Tibial artery (tissue), 4 donors: ENCODE results near the gene PPM1J.

Experiments used
- DNase-seq, 2 donors: peaks; one replicate each; pipeline ENCODE4 v3.0.0-alpha.2; 2019
- H3K27ac ChIP-seq, 2 donors: fragments of 200-600 bp; sonication (generic) in 1 of 2; 1 replicate in 1 of 2; 2 replicates in 1 of 2; pipeline ENCODE4 v1.5.1; 2018 to 2019; ENCODE audit warnings: mild to moderate bottlenecking in 1 of 2
- H3K27me3 ChIP-seq, 2 donors: fragments of 200-600 bp; sonication (generic) in 1 of 2; one replicate each; pipeline versions ENCODE4 v1.5.1 to v1.6.0; 2016 to 2019
- H3K36me3 ChIP-seq, 3 donors: fragments of 200-600 bp; sonication (generic) in 2 of 3; one replicate each; pipeline ENCODE4 v1.5.1; 2016 to 2019; ENCODE audit warnings: mild to moderate bottlenecking in 2 of 3
- H3K4me1 ChIP-seq, 4 donors: fragments of 200-600 bp; sonication (generic) in 2 of 4; 1 replicate in 3 of 4; 2 replicates in 1 of 4; pipeline ENCODE4 v1.5.1; 2016 to 2019
- H3K4me3 ChIP-seq, 2 donors: fragments of 200-600 bp; sonication (generic) in 1 of 2; 1 replicate in 1 of 2; 2 replicates in 1 of 2; pipeline ENCODE4 v1.5.1; 2018 to 2019; ENCODE audit warnings: mild to moderate bottlenecking in 2 of 2
- H3K9me3 ChIP-seq, 3 donors: fragments of 200-600 bp; sonication (generic) in 1 of 3; one replicate each; pipeline ENCODE4 v1.5.1; 2016 to 2019
- CTCF ChIP-seq, 2 experiments: fragments of 200-600 bp in 1 of 2; fragments of 450-650 bp in 1 of 2; IDR thresholded peaks; one replicate each; pipeline ENCODE4 v1.5.1; 2017 to 2019; ENCODE audit warnings: antibody characterized with exemption in 2 of 2, mild to moderate bottlenecking in 1 of 2, moderate library complexity in 1 of 2
- intact Hi-C: fragments of 100-400 bp; cut with DNase I; formaldehyde crosslinking; loops from one replicate; pipeline ENCODE4 v1.15.0; 2023; ENCODE audit warnings: low total_unique reads

PPM1J gene

DNA sequence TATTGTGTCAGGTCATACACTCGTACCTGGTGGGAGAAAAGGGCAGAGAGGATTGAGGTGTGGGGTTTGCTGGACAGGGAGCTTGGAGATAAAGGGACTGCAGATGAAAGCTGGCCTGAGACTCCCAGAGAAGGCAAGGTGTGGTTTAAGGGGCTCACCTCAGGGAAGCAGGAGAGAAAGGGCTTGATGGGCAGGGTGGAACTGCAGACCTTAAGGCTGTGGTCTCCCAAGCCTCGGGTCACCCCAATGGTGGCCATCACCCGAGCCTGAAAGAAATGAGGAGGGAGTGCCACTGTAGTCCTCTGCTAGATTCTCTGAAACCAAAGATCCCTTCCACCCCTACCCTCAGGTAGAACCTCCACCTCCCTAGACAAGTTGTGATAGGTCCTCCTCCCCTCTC lies 4.5 kb downstream of the PPM1J start:
- no peak overlapping the region for H3K4me3 ChIP-seq
- DNase-seq = no peak
- H3K4me1 ChIP-seq = peaks cover 0 to 33% (median 25%) of the 10 kb centered on the region in 4 donors
- no peak overlapping the region for H3K27ac ChIP-seq
- no peaks in the 10 kb centered on the region for H3K9me3 ChIP-seq
- H3K27me3 ChIP-seq = no peaks in the 10 kb centered on the region
- H3K36me3 ChIP-seq = no peaks in the 10 kb centered on the region
- intact Hi-C loops = loop anchor here (10.0 kb wide), 1 partner anchor 244 kb away; the partner anchor contains the start of gene SLC16A1
- no peak for TF ChIP-seq CTCF (IDR thresholded peaks at IDR 0.05)

- no peak overlapping the region for H3K4me3 ChIP-seq
- intact Hi-C loops = loop anchor here (10.0 kb wide), 1 partner anchor 245 kb away; the partner anchor contains the start of gene SLC16A1
- peaks cover 0 to 33% (median 29%) of the 10 kb centered on the region in 4 donors for H3K4me1 ChIP-seq
- H3K9me3 ChIP-seq = no peaks in the 10 kb centered on the region
- no peaks in the 10 kb centered on the region for H3K27me3 ChIP-seq
- H3K27ac ChIP-seq = no peak overlapping the region
- no peaks in the 10 kb centered on the region for H3K36me3 ChIP-seq
- no peak for TF ChIP-seq CTCF (IDR thresholded peaks at IDR 0.05)
- no peak for DNase-seq
Observed at GRCh38 chr1:112710159-112710558, 5.0 kb downstream of the PPM1J start.

DNA sequence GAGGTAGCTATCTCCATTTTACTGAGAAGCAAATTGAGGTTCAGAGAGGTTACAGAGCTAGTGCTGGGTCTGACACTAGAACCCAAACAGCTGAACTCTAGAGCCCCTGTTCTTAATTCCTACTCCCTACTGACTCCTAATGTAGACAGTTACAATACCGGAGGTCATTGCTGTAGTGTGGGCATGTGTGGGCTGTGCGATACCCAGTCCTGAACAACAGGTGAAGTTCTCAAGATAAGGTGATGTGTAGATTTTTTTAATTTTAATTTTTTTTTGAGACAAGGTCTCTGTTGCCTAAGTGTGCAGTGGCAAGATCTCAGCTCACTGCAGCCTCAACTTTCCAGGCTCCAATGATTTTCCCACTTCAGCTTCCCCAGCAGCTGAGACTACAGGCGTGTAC lies 6.6 kb downstream of the PPM1J start:
- Histone ChIP-seq H3K36me3 (peaks cover 0 to 5% (median 2%) of the 10 kb centered on the region in 3 donors), H3K4me1 (peaks cover 0 to 33% (median 29%) of the 10 kb centered on the region in 4 donors), H3K4me3 (no peak overlapping the region), H3K27me3 (no peaks in the 10 kb centered on the region), H3K9me3 (no peaks in the 10 kb centered on the region), H3K27ac (peak overlapping the region; percentile 96 to 99)
- TF ChIP-seq CTCF (IDR thresholded peaks at IDR 0.05) = no peak
- no peak for DNase-seq
- intact Hi-C loops = loop anchor here (5.0 kb wide), 1 partner anchor 316 kb away; no protein-coding TSS in a partner anchor

DNA sequence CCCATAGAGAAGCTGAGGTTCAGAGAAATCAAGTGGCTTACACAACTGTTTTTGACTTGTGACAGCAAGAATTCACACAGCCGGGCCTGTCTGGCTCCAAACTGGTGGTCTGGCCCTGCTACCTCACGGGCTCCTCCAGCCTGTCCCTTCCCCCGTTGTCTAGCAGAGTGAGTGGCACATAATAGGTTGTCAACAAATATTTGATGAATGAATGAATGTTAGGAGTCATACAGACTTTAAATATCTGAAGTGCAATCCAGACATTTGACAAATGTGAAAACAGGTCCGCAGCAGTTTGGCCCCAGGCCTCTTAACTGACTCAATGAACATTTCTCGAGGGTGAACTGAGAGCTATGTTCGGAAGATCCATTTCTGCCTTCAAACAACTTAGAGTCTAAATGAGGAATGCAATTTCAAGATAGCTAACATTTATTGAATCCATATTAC lies 7.1 kb downstream of the PPM1J start:
- Histone ChIP-seq H3K9me3 (no peaks in the 10 kb centered on the region), H3K4me3 (peak overlapping the region in 1 of 2 donors; percentile 78), H3K4me1 (peaks cover 0 to 37% (median 33%) of the 10 kb centered on the region in 4 donors), H3K27me3 (no peaks in the 10 kb centered on the region), H3K27ac (peak overlapping the region; percentile 96 to 99), H3K36me3 (peaks cover 2 to 10% (median 7%) of the 10 kb centered on the region in 3 donors)
- TF ChIP-seq CTCF (IDR thresholded peaks at IDR 0.05) = no peak
- DNase-seq = no peak
- intact Hi-C loops = loop anchor here (5.0 kb wide), 1 partner anchor 316 kb away; no protein-coding TSS in a partner anchor

DNA sequence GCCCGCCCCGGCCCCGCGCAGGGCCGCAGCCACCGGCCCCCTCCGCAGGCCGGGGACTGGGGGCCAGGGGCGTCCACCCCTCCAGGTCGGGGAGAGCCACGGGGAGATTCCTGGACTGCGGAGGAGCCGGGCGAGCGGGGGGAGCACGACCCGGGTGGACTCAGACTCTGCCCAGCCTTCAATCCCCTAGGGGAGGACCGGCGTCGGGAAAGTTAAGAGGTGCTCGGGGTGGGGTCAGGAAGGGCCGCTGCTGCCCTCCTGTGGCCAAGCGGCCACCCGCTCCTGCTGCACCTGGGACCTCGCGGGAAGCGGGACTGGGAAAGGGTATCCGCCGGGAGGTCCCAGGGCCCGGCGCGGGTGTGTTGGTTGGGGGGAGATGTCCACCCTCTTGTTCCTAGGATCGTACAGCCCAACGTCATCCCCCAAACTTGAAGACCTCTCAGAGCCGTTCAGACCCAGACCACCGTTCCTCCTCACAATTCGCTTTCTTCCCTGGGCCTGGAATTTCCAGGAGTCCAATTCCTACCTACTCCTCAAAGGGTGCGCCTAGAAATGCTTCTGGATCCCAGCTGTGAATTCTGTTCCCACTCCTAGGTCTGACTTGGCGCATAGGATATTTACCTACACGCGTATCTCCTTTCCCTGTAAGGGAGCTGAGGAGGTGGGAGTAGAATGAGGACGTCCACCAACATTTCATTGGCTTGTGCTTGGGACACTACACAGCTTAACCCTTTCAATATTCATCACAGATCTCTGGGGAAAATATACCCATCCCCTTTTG lies 7.7 kb downstream of the PPM1J start:
- intact Hi-C loops = loop anchor here (2.0 to 5.0 kb wide), 2 partner anchors 89 to 315 kb away; partner anchors contain the start of genes CAPZA1 and ST7L
- H3K4me1 ChIP-seq = peaks cover 0 to 43% (median 36%) of the 10 kb centered on the region in 4 donors
- peak overlapping the region; percentile 78 to 96 for H3K4me3 ChIP-seq
- H3K9me3 ChIP-seq = no peaks in the 10 kb centered on the region
- DNase-seq = peak; percentile 91 to 95
- no peaks in the 10 kb centered on the region for H3K27me3 ChIP-seq
- H3K27ac ChIP-seq = peak overlapping the region; percentile 96 to 99
- peaks cover 8 to 16% (median 13%) of the 10 kb centered on the region in 3 donors for H3K36me3 ChIP-seq
- TF ChIP-seq CTCF (IDR thresholded peaks at IDR 0.05) = peak; percentile 92 to 97
